HEK293T (cell line): ENCODE measurements around the gene DPH7.
A peak's percentile ranks its signal among the peaks of the same experiment; 100 is the strongest.
"Not testable (repeated sequence)": the region's sequence is repeated elsewhere in the genome, so short reads cannot be mapped to it uniquely, and the experiment has no call there.

Source experiments
- CTCF ChIA-PET: fragments of 350-600 bp; formaldehyde crosslinking; extraction: SDS; loops from one replicate; lab custom pipeline; 2021; ENCODE audit warnings: antibody characterized with exemption, inconsistent platforms; lab: Yijun Ruan, JAX
- POLR2A ChIA-PET: fragments of 350-600 bp; formaldehyde crosslinking; extraction: SDS; loops from one replicate; lab custom pipeline; 2020; ENCODE audit warnings: antibody characterized with exemption, inconsistent platforms; lab: Yijun Ruan, JAX
- DNase-seq: peaks from one replicate; pipeline ENCODE4 v3.0.0; 2012; ENCODE audit warnings: mixed read lengths; ENCODE audit errors: extremely low spot score
- ARNT ChIP-seq: fragments of 450-650 bp; IDR thresholded peaks from 2 replicates; pipeline ENCODE4 v1.6.1; 2017; ENCODE audit warnings: mild to moderate bottlenecking
- BHLHE40 ChIP-seq: fragments of 450-650 bp; IDR thresholded peaks from 2 replicates; pipeline ENCODE4 v1.6.1; 2016; ENCODE audit warnings: mild to moderate bottlenecking, moderate library complexity, borderline replicate concordance
- CTBP1 ChIP-seq: fragments of 450-650 bp; IDR thresholded peaks from 2 replicates; pipeline ENCODE4 v1.6.1; 2016; ENCODE audit warnings: borderline replicate concordance
- ELF4 ChIP-seq: fragments of 450-650 bp; IDR thresholded peaks from 2 replicates; pipeline ENCODE4 v1.6.1; 2017; ENCODE audit warnings: antibody characterized with exemption
- FOXA1 ChIP-seq: fragments of 450-650 bp; IDR thresholded peaks from 2 replicates; pipeline ENCODE4 v1.6.1; 2016; ENCODE audit warnings: mild to moderate bottlenecking
- FOXK2 ChIP-seq: fragments of 450-650 bp; IDR thresholded peaks from 2 replicates; pipeline ENCODE4 v1.6.1; 2016; ENCODE audit warnings: mild to moderate bottlenecking
- FOXM1 ChIP-seq: fragments of 450-650 bp; IDR thresholded peaks from 2 replicates; pipeline ENCODE4 v1.6.1; 2017; ENCODE audit warnings: mild to moderate bottlenecking, borderline replicate concordance
- HDGF ChIP-seq: fragments of 450-650 bp; IDR thresholded peaks from 2 replicates; pipeline ENCODE4 v1.6.1; 2017; ENCODE audit warnings: antibody characterized with exemption, borderline replicate concordance
- L3MBTL2 ChIP-seq: fragments of 450-650 bp; conservative IDR thresholded peaks from 2 replicates; pipeline ENCODE4 v1.6.1; 2016; ENCODE audit warnings: mild to moderate bottlenecking
- LEF1 ChIP-seq: fragments of 450-650 bp; IDR thresholded peaks from 2 replicates; pipeline ENCODE4 v1.6.1; 2017; ENCODE audit warnings: mild to moderate bottlenecking, borderline replicate concordance
- NFRKB ChIP-seq: fragments of 450-650 bp; IDR thresholded peaks from 2 replicates; pipeline ENCODE4 v1.6.1; 2016; ENCODE audit warnings: mild to moderate bottlenecking, moderate library complexity
- PKNOX1 ChIP-seq: fragments of 450-650 bp; IDR thresholded peaks from 2 replicates; pipeline ENCODE4 v1.6.1; 2016
- SP1 ChIP-seq: fragments of 450-650 bp; IDR thresholded peaks from 2 replicates; pipeline ENCODE4 v1.6.1; 2017
- SUZ12 ChIP-seq: fragments of 450-650 bp; IDR thresholded peaks from 2 replicates; pipeline ENCODE4 v1.6.1; 2016; ENCODE audit warnings: mild to moderate bottlenecking
- TARDBP ChIP-seq: fragments of 450-650 bp; IDR thresholded peaks from 2 replicates; pipeline ENCODE4 v1.6.1; 2016
- ZNF384 ChIP-seq: fragments of 450-650 bp; IDR thresholded peaks from 2 replicates; pipeline ENCODE4 v1.6.1; 2016

Gene DPH7

GRCh38 chr9:137578518-137579258, at the start of gene DPH7:
Gene DPH7 (minus strand): TSS chr9:137578925. CDS start chr9:137578777, 148 bp downstream.
- peak; percentile 97 for DNase-seq
- TF ChIP-seq BHLHE40, result no peak
- TF ChIP-seq ARNT, result 0 out of 2 replicates have a peak, but pooled peaks have one; percentile 34
- ChIA-PET CTCF (interaction anchor here (1.1 to 1.8 kb wide), 2 partner anchors 9 to 24 kb away, joined by 6 to 7 read pairs; no protein-coding TSS in a partner anchor), POLR2A (interaction anchor here (1.3 to 2.5 kb wide), 3 partner anchors 12 to 27 kb away, joined by 3 to 9 read pairs (median 6); partner anchors contain the start of genes ARRDC1, MRPL41 and ZMYND19)

GRCh38 chr9:137627406-137627805, 48.7 kb upstream of the DPH7 start:
- DNase-seq, CTCF ChIA-PET, POLR2A ChIA-PET: not testable (repeated sequence)

- no peak for DNase-seq
- POLR2A ChIA-PET, result no interaction called here
- CTCF ChIA-PET, result interaction anchor here (0.6 kb wide), 1 partner anchor 27 kb away, joined by 3 read pairs; no protein-coding TSS in a partner anchor
- TF ChIP-seq L3MBTL2 (no peak), HDGF (no peak), ARNT (no peak), BHLHE40 (no peak), PKNOX1 (no peak), FOXM1 (no peak), CTBP1 (no peak), LEF1 (no peak), FOXA1 (no peak), TARDBP (no peak), SUZ12 (no peak), NFRKB (no peak), SP1 (no peak), ZNF384 (no peak), FOXK2 (no peak), ELF4 (no peak)
Measured at GRCh38 chr9:137626464-137626863, 47.7 kb upstream of the DPH7 start.

- CTCF ChIA-PET, POLR2A ChIA-PET: not testable (repeated sequence)
Measured at GRCh38 chr9:137622211-137622610, 43.5 kb upstream of the DPH7 start.

GRCh38 chr9:137621131-137621757, 42.5 kb upstream of the DPH7 start:
- DNase-seq, result no peak
- TF ChIP-seq BHLHE40 (no peak), NFRKB (no peak), L3MBTL2 (no peak), FOXA1 (no peak), ZNF384 (peak; percentile 89), CTBP1 (no peak)
- CTCF ChIA-PET, result no interaction called here
- POLR2A ChIA-PET, result interaction anchor here (1.0 to 1.1 kb wide), 2 partner anchors 16 to 44 kb away, joined by 3 read pairs; partner anchors contain the start of gene ARRDC1

More at GRCh38 chr9:137622211-137622610, 43.5 kb upstream of the DPH7 start:
- not testable (repeated sequence) for DNase-seq

- CTCF ChIA-PET, result no interaction called here
- no peak for TF ChIP-seq LEF1
- no peak for TF ChIP-seq FOXK2
- no peak for TF ChIP-seq ZNF384
- no peak for TF ChIP-seq BHLHE40
- TF ChIP-seq FOXM1, result no peak
- no peak for TF ChIP-seq TARDBP
- TF ChIP-seq L3MBTL2, result no peak
- TF ChIP-seq PKNOX1, result no peak
- no peak for TF ChIP-seq NFRKB
- TF ChIP-seq FOXA1, result no peak
- no peak for TF ChIP-seq ARNT
- TF ChIP-seq HDGF, result no peak
- TF ChIP-seq ELF4, result no peak
- no peak for DNase-seq
- POLR2A ChIA-PET, result interaction anchor here (0.6 to 1.1 kb wide), 3 partner anchors 15 to 43 kb away, joined by 3 to 4 read pairs (median 3); partner anchors contain the start of gene ARRDC1
Measured at GRCh38 chr9:137620581-137620980, 41.9 kb upstream of the DPH7 start.

- ChIA-PET CTCF (no interaction called here), POLR2A (interaction anchor here (0.6 to 1.2 kb wide), 4 partner anchors 9 to 53 kb away, joined by 3 to 4 read pairs (median 3); no protein-coding TSS in a partner anchor)
- TF ChIP-seq L3MBTL2 (no peak), PKNOX1 (no peak), ARNT (no peak)
- DNase-seq, result no peak
Measured at GRCh38 chr9:137620048-137620405, 41.3 kb upstream of the DPH7 start.
